ENCODE data around the gene COPS3. TPM values are rescaled to one million over a fixed set of nuclear protein-coding genes. Genes with fewer than 3 reads are reported as not detected.
A peak's percentile ranks its signal among the peaks of the same experiment; 100 is the strongest.

The COPS3 gene
- total RNA-seq, 6 experiments from 2014 or later, result 19.7 to 33.0 (median 25.8) TPM

- no peak overlapping the region for H3K27ac ChIP-seq
- intact Hi-C loops (cut with DNase I), result no loop called here
- H3K27me3 ChIP-seq, result no peaks in the 10 kb centered on the region
- DNase-seq, result peak in 1 of 3 donors; percentile 35
- TF ChIP-seq POLR2A (IDR thresholded peaks at IDR 0.05) (no peak), CTCF (IDR thresholded peaks at IDR 0.05) (no peak)
- peaks cover 0 to 17% (median 9%) of the 10 kb centered on the region in 4 donors for H3K36me3 ChIP-seq
- H3K4me3 ChIP-seq, result no peak overlapping the region
- ATAC-seq, result no peak
- WGBS (ENCODE audit: insufficient coverage, low coverage, low lambda C conversion rate, missing lambda C conversion rate), result no CpG with 5 or more reads among the region's 7 CpGs
- no peaks in the 10 kb centered on the region for H3K9me3 ChIP-seq
- H3K4me1 ChIP-seq, result peaks cover 0 to 5% (median 0%) of the 10 kb centered on the region in 4 donors
These were observed 38.8 kb downstream of the COPS3 start for GRCh38 chr17:17242246-17242645.

GRCh38 chr17:17241656-17242055 is 39.4 kb downstream of the COPS3 start:
- Histone ChIP-seq H3K27me3 (no peaks in the 10 kb centered on the region), H3K4me1 (peaks cover 0 to 5% (median 0%) of the 10 kb centered on the region in 4 donors), H3K36me3 (peaks cover 0 to 11% (median 6%) of the 10 kb centered on the region in 4 donors), H3K9me3 (no peaks in the 10 kb centered on the region), H3K27ac (no peak overlapping the region), H3K4me3 (no peak overlapping the region)
- DNase-seq (peak in 1 of 3 donors; percentile 31), ATAC-seq (no peak)
- TF ChIP-seq CTCF (IDR thresholded peaks at IDR 0.05), result no peak
- no peak for TF ChIP-seq POLR2A (IDR thresholded peaks at IDR 0.05)
- intact Hi-C loops (cut with DNase I), result no loop called here
- 75% methylated on average over 4 of the region's 10 CpGs for WGBS (ENCODE audit: insufficient coverage, low coverage, low lambda C conversion rate, missing lambda C conversion rate)

- peaks cover 0 to 17% (median 6%) of the 10 kb centered on the region in 4 donors for H3K4me1 ChIP-seq
- DNase-seq (no peak), ATAC-seq (no peak)
- H3K27ac ChIP-seq, result no peak overlapping the region
- H3K4me3 ChIP-seq, result no peak overlapping the region
- 47% methylated on average over 1 of the region's 1 CpG for WGBS (ENCODE audit: insufficient coverage, low coverage, low lambda C conversion rate, missing lambda C conversion rate)
- TF ChIP-seq CTCF (IDR thresholded peaks at IDR 0.05) (no peak), POLR2A (IDR thresholded peaks at IDR 0.05) (no peak)
- H3K27me3 ChIP-seq, result no peaks in the 10 kb centered on the region
- intact Hi-C loops (cut with DNase I), result no loop called here
- no peaks in the 10 kb centered on the region for H3K36me3 ChIP-seq
- H3K9me3 ChIP-seq, result no peaks in the 10 kb centered on the region
These were observed 41.2 kb downstream of the COPS3 start for GRCh38 chr17:17239832-17240231.

GRCh38 chr17:17237026-17237799 is 43.8 kb downstream of the COPS3 start, which contains the start of gene FLCN:
TSS of gene FLCN (minus strand) at chr17:17237168. CDS start at chr17:17228137, 9,031 bp downstream.
- no peaks in the 10 kb centered on the region for H3K9me3 ChIP-seq
- peaks cover 0 to 39% (median 11%) of the 10 kb centered on the region in 4 donors for H3K4me1 ChIP-seq
- H3K4me3 ChIP-seq, result peak within 1 kb of the TSS; percentile 81 to 99 (median 98)
- ATAC-seq (peak; percentile 89 to 93 (median 90)), DNase-seq (peak; percentile 92 to 94 (median 93))
- H3K36me3 ChIP-seq, result no peaks in the 10 kb centered on the region
- intact Hi-C loops (cut with DNase I), result no loop called here
- WGBS (ENCODE audit: insufficient coverage, low coverage, low lambda C conversion rate, missing lambda C conversion rate), result under 1% methylated on average over 26 of the region's 53 CpGs
- TF ChIP-seq CTCF (IDR thresholded peaks at IDR 0.05) (no peak), POLR2A (IDR thresholded peaks at IDR 0.05) (peak; percentile 68)
- H3K27me3 ChIP-seq, result no peaks in the 10 kb centered on the region
- peak within 1 kb of the TSS; percentile 97 to 100 (median 100) for H3K27ac ChIP-seq
